ENCODE data around the gene HEATR9.

The HEATR9 gene

GRCh38 chr17:35808240-35808961 lies 60.3 kb downstream of the HEATR9 start:
- H3K36me3 ChIP-seq (replicated peaks; ENCODE audit: low read depth, low read length): peaks cover 16% of the 10 kb centered on the region
- H3K9me3 ChIP-seq (ENCODE audit: insufficient read depth, low read length): no peaks in the 10 kb centered on the region
- peak overlapping the region; percentile 76 for H3K27ac ChIP-seq (ENCODE audit: low read length)
- H4K20me1 ChIP-seq (ENCODE audit: insufficient read depth, low read length): peaks cover 33% of the 10 kb centered on the region
- H3K4me2 ChIP-seq (ENCODE audit: low read length): peak overlapping the region; percentile 94
- peak overlapping the region; percentile 98 for H3K4me3 ChIP-seq (ENCODE audit: low read length)
- peaks cover 42% of the 10 kb centered on the region for H3K79me2 ChIP-seq (ENCODE audit: low read length)
- peak overlapping the region; percentile 98 for H3K9ac ChIP-seq (ENCODE audit: low read length)
- H3K27me3 ChIP-seq (ENCODE audit: low read depth, low read length): peaks cover 21% of the 10 kb centered on the region
- TF ChIP-seq EZH2phosphoT487 (IDR thresholded peaks at IDR 0.05; ENCODE audit: low read depth) (no peak), CTCF (IDR thresholded peaks at IDR 0.05; ENCODE audit: low read depth, low read length) (no peak)
- peak overlapping the region; percentile 81 for H2AFZ ChIP-seq (ENCODE audit: low read depth, low read length)
- peaks cover 25% of the 10 kb centered on the region for H3K4me1 ChIP-seq (ENCODE audit: low read length)

GRCh38 chr17:35807371-35808144 lies 61.1 kb downstream of the HEATR9 start:
- Histone ChIP-seq H2AFZ (ENCODE audit: low read depth, low read length) (no peak overlapping the region), H3K4me2 (ENCODE audit: low read length) (peak overlapping the region; percentile 94), H4K20me1 (ENCODE audit: insufficient read depth, low read length) (peaks cover 24% of the 10 kb centered on the region), H3K79me2 (ENCODE audit: low read length) (peaks cover 33% of the 10 kb centered on the region), H3K4me1 (ENCODE audit: low read length) (peaks cover 25% of the 10 kb centered on the region), H3K27ac (ENCODE audit: low read length) (no peak overlapping the region), H3K9me3 (ENCODE audit: insufficient read depth, low read length) (no peaks in the 10 kb centered on the region), H3K4me3 (ENCODE audit: low read length) (no peak overlapping the region), H3K9ac (ENCODE audit: low read length) (peak overlapping the region; percentile 98; the same call in 1 of the 2 replicates), H3K36me3 (replicated peaks; ENCODE audit: low read depth, low read length) (peaks cover 16% of the 10 kb centered on the region), H3K27me3 (ENCODE audit: low read depth, low read length) (peaks cover 21% of the 10 kb centered on the region)
- no peak for TF ChIP-seq EZH2phosphoT487 (IDR thresholded peaks at IDR 0.05; ENCODE audit: low read depth)
- no peak for TF ChIP-seq CTCF (IDR thresholded peaks at IDR 0.05; ENCODE audit: low read depth, low read length)
